ENCODE results near the gene ACER3. TPM values are rescaled to one million over a fixed set of nuclear protein-coding genes. Genes with fewer than 3 reads are reported as not detected.
"Not testable (repeated sequence)": the region's sequence is repeated elsewhere in the genome, so short reads cannot be mapped to it uniquely, and the experiment has no call there.

The ACER3 gene
- total RNA-seq, 4 donors from 2014 or later = 9.3 to 25.7 (median 14.2) TPM

DNA sequence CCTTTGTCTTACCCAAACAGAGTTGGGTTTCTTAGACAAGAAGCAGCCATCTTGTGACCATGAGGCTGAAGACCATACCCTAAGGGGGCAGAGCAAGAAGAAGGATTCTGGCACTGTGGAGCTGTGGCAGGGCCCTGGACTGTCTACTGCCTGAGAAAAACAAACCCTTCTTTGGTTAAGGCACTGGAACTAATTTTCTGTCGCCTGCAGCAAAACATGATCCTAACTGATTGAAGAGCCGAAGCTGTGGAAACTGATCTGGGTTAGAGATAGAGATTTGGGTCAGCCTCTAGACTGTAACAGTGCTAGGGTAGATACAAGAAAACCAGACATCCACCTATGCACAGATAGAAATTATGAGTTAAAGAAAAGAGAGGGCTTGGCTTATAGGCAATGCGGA is 11.3 kb upstream of the ACER3 start:
- ATAC-seq = no peak
- Histone ChIP-seq H3K9me3 (no peaks in the 10 kb centered on the region), H3K4me3 (no peak overlapping the region), H3K4me1 (peaks cover 0 to 19% (median 0%) of the 10 kb centered on the region in 3 donors), H3K36me3 (no peaks in the 10 kb centered on the region), H3K27me3 (no peaks in the 10 kb centered on the region), H3K27ac (no peak overlapping the region)
- TF ChIP-seq POLR2A (IDR thresholded peaks at IDR 0.05) (no peak), POLR2AphosphoS5 (IDR thresholded peaks at IDR 0.05) (no peak), EP300 (IDR thresholded peaks at IDR 0.05) (no peak)
- TF ChIP-seq, protein P1, sequence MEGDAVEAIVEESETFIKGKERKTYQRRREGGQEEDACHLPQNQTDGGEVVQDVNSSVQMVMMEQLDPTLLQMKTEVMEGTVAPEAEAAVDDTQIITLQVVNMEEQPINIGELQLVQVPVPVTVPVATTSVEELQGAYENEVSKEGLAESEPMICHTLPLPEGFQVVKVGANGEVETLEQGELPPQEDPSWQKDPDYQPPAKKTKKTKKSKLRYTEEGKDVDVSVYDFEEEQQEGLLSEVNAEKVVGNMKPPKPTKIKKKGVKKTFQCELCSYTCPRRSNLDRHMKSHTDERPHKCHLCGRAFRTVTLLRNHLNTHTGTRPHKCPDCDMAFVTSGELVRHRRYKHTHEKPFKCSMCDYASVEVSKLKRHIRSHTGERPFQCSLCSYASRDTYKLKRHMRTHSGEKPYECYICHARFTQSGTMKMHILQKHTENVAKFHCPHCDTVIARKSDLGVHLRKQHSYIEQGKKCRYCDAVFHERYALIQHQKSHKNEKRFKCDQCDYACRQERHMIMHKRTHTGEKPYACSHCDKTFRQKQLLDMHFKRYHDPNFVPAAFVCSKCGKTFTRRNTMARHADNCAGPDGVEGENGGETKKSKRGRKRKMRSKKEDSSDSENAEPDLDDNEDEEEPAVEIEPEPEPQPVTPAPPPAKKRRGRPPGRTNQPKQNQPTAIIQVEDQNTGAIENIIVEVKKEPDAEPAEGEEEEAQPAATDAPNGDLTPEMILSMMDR (IDR thresholded peaks at IDR 0.05) = no peak
- 89 to 97% methylated on average over 2 to 3 of the region's 3 CpGs for WGBS, 2 donors (ENCODE audit: low coverage in 1 of 2)

DNA sequence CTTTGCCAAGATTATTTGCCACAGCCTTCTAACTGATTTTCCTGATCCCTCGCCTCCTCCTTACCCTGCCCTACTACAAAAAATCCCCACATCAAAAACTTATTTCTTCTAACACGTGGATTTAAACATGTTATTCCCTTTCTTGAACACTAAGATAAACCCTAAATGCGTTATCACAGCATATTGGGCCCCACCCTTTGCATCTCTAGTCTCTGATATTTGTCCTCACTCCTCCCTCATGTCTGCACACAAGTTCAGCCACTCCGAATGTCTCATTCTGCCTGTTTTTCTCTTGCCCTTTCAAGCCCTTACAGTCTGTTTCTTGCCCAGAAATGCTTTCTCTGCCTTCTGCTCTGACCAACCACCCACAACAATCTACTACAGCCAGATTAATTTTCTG is 10.6 kb upstream of the ACER3 start:
- Histone ChIP-seq H3K4me3 (no peak overlapping the region), H3K4me1 (peaks cover 0 to 19% (median 0%) of the 10 kb centered on the region in 3 donors), H3K27me3 (no peaks in the 10 kb centered on the region), H3K27ac (no peak overlapping the region), H3K36me3 (no peaks in the 10 kb centered on the region), H3K9me3 (no peaks in the 10 kb centered on the region)
- TF ChIP-seq, protein P1 (IDR thresholded peaks at IDR 0.05) = no peak
- TF ChIP-seq POLR2AphosphoS5 (IDR thresholded peaks at IDR 0.05) = no peak
- no peak for TF ChIP-seq POLR2A (IDR thresholded peaks at IDR 0.05)
- TF ChIP-seq EP300 (IDR thresholded peaks at IDR 0.05) = no peak
- 59 to 79% methylated on average over 3 to 4 of the region's 4 CpGs for WGBS, 2 donors (ENCODE audit: low coverage in 1 of 2)
- ATAC-seq = no peak

DNA sequence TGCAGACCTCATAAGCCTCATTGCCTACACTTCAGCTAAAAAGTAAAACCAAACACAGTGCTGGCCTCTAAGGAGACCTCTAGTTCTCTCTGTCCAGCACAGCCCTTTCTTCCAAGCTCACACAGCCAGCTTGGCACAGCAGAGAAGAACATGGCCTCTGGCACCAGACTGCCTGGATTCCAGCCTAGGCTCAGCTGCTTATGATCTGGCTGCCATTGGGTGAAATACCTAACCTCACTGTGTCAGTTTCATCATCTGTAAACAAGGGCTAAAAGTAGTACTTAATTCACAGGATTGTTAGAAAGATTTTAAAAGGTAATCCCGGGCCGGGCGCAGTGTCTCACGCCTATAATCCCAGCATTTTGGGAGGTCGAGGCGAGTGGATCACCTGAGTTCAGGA is 9.9 kb upstream of the ACER3 start:
- 73 to 79% methylated on average over 2 to 5 of the region's 6 CpGs for WGBS, 2 donors (ENCODE audit: low coverage in 1 of 2)
- ATAC-seq = peak; percentile 78
- TF ChIP-seq EP300 (IDR thresholded peaks at IDR 0.05) = no peak
- TF ChIP-seq POLR2AphosphoS5 (IDR thresholded peaks at IDR 0.05) = peak; percentile 49
- TF ChIP-seq, protein P1 (IDR thresholded peaks at IDR 0.05) = no peak
- no peak for TF ChIP-seq POLR2A (IDR thresholded peaks at IDR 0.05)
- H3K27me3 ChIP-seq = no peaks in the 10 kb centered on the region
- no peaks in the 10 kb centered on the region for H3K36me3 ChIP-seq
- no peaks in the 10 kb centered on the region for H3K9me3 ChIP-seq
- no peak overlapping the region for H3K4me3 ChIP-seq
- peak overlapping the region in 3 of 4 donors; percentile 1 to 35 (median 33) for H3K27ac ChIP-seq
- peaks cover 0 to 19% (median 0%) of the 10 kb centered on the region in 3 donors for H3K4me1 ChIP-seq

DNA sequence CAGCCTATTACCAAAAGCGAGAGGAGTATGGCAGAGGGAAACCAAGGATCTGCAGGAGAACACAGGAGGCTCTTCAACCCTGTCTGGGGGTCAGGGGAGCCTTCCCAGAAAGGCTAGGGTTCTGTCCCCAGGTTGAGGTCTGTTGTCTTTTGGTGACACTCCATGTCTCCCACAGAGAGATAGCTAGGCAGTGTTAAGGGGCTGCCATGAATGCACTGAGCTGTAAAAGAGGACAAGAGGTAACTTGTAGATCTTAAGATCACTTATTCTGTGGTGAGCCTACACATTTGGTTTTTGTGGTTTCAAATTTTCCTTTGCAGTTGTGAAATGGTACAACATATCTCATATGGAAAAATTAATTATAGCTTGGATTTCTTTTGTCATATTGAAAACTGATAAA is 6.0 kb upstream of the ACER3 start:
- peaks cover 0 to 17% (median 0%) of the 10 kb centered on the region in 3 donors for H3K4me1 ChIP-seq
- WGBS, 2 donors (ENCODE audit: low coverage in 1 of 2) = 75 to 83% methylated on average over 1 of the region's 1 CpG
- no peaks in the 10 kb centered on the region for H3K36me3 ChIP-seq
- no peak overlapping the region for H3K27ac ChIP-seq
- no peak for ATAC-seq
- TF ChIP-seq EP300 (IDR thresholded peaks at IDR 0.05) (no peak), POLR2A (IDR thresholded peaks at IDR 0.05) (no peak), POLR2AphosphoS5 (IDR thresholded peaks at IDR 0.05) (no peak)
- TF ChIP-seq, protein P1 (IDR thresholded peaks at IDR 0.05) = no peak
- H3K4me3 ChIP-seq = no peak overlapping the region
- H3K27me3 ChIP-seq = no peaks in the 10 kb centered on the region
- H3K9me3 ChIP-seq = no peaks in the 10 kb centered on the region

DNA sequence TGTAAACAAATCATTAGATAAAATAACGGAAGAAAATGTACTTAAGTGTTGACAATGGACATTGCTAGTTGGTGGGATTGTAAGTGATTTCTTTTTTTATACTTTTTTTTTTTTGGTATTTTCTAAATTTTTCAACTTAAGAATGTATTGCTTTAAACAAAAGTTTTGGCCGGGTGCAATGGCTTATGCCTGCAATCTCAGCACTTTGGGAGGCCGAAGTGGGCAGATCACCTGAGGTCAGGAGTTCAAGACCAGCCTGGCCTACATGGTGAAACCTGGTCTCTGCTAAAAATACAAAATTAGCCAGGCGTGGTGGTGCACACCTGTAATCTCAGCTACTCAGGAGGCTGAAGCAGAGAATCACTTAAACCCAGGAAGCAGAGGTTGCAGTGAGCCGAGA is 5.0 kb upstream of the ACER3 start:
- H3K4me1 ChIP-seq = peaks cover 0 to 14% (median 0%) of the 10 kb centered on the region in 3 donors
- not testable (repeated sequence) for H3K27ac ChIP-seq, H3K4me3 ChIP-seq, H3K27me3 ChIP-seq, H3K9me3 ChIP-seq, H3K36me3 ChIP-seq, ATAC-seq
- 71 to 80% methylated on average over 5 of the region's 5 CpGs for WGBS, 2 donors (ENCODE audit: low coverage in 1 of 2)

Data from gastroesophageal sphincter (tissue), 4 donors.